Endothelial cell of umbilical vein (primary cell): ENCODE data around the gene DENND6A. TPM values are rescaled to one million over a fixed set of nuclear protein-coding genes. Genes with fewer than 3 reads are reported as not detected.

Experiments
- BruUV-seq: library from RNA; stranded (reverse); fragments of 400-500 nt; replicated peaks from 2 replicates; lab custom pipeline; 2021; lab: Mats Ljungman, UMichigan
- CTCF ChIA-PET: fragments of 300-600, 350-600 bp; sonication (Branson Sonifier 250); formaldehyde crosslinking; loops from one replicate; lab custom pipeline; 2021; ENCODE audit warnings: antibody characterized with exemption, inconsistent platforms; lab: Charles Lee
- POLR2A ChIA-PET: fragments of 300-600, 350-600 bp; sonication (Branson Sonifier 250); formaldehyde crosslinking; loops from one replicate; lab custom pipeline; 2021; ENCODE audit warnings: antibody characterized with exemption, inconsistent platforms; lab: Charles Lee
- DNase-seq: peaks from one replicate; pipeline ENCODE4 v3.0.0-alpha.2; 2011; ENCODE audit warnings: low read depth, low spot score
- FAIRE-seq: peaks from 2 replicates; lab custom pipeline; 2011; peaks lifted over from hg19 to GRCh38; lab: Jason Lieb, UNC
- H2AFZ ChIP-seq: 2 replicates; pipeline ENCODE4 v1.6.0; 2012; ENCODE audit warnings: low read depth, low read length, control low read depth, inconsistent platforms
- H3K27ac ChIP-seq: 2 replicates; pipeline ENCODE4 v1.5.1; 2011; ENCODE audit warnings: low read depth, mild to moderate bottlenecking, control low read depth, low read length, moderate library complexity; ENCODE audit not compliant: insufficient read depth
- H3K27me3 ChIP-seq, 2 experiments: 2 replicates each; pipeline versions ENCODE4 v1.6.0 to v1.6.1; 2011; ENCODE audit warnings: low read length in 2 of 2, mixed read lengths in 1 of 2; ENCODE audit not compliant: control insufficient read depth in 2 of 2, insufficient read depth in 2 of 2
- H3K36me3 ChIP-seq, 2 experiments: 2 replicates in 1 of 2; 3 replicates in 1 of 2; pipeline ENCODE4 v1.5.1; 2011; ENCODE audit warnings: low read length in 2 of 2, mild to moderate bottlenecking in 1 of 2, moderate library complexity in 1 of 2; ENCODE audit not compliant: control insufficient read depth in 2 of 2, insufficient read depth in 2 of 2; ENCODE audit errors: extremely low read depth in 1 of 2
- H3K4me1 ChIP-seq: 3 replicates; pipeline ENCODE4 v1.5.1; 2011; ENCODE audit warnings: mild to moderate bottlenecking, low read length; ENCODE audit not compliant: control insufficient read depth, insufficient read depth; ENCODE audit errors: extremely low read depth
- H3K4me2 ChIP-seq: 2 replicates; pipeline ENCODE4 v1.6.1; 2011; ENCODE audit warnings: low read length, control low read depth, mixed read lengths; ENCODE audit not compliant: insufficient read depth
- H3K4me3 ChIP-seq, 3 experiments: fragments of 200-600 bp in 1 of 3; sonication (generic), shearing (Covaris generic) in 1 of 3; replicated peaks in 1 of 3; 2 replicates each; pipeline ENCODE4 v1.5.1; 2011 to 2016; ENCODE audit warnings: control low read depth in 3 of 3, low read length in 3 of 3, mild to moderate bottlenecking in 2 of 3, inconsistent platforms in 1 of 3, low read depth in 1 of 3, moderate library complexity in 1 of 3; ENCODE audit not compliant: insufficient read depth in 1 of 3
- H3K79me2 ChIP-seq: 2 replicates; pipeline ENCODE4 v1.6.0; 2012; ENCODE audit warnings: low read length, inconsistent platforms; ENCODE audit not compliant: control insufficient read depth, insufficient read depth
- H3K9ac ChIP-seq: replicated peaks from 2 replicates; pipeline ENCODE3; 2011; ENCODE audit warnings: low read length, control low read depth; ENCODE audit not compliant: insufficient read depth; ENCODE audit errors: extremely low read depth
- H3K9me1 ChIP-seq: replicated peaks from 3 replicates; pipeline ENCODE4 v1.6.0; 2011; ENCODE audit warnings: mild to moderate bottlenecking, low read length; ENCODE audit not compliant: control insufficient read depth, insufficient read depth; ENCODE audit errors: extremely low read depth
- H3K9me3 ChIP-seq: replicated peaks from 2 replicates; pipeline ENCODE4 v1.5.1; 2012; ENCODE audit warnings: low read length, inconsistent platforms; ENCODE audit not compliant: control insufficient read depth, insufficient read depth
- H4K20me1 ChIP-seq: replicated peaks from 2 replicates; pipeline ENCODE3; 2011; ENCODE audit warnings: mild to moderate bottlenecking, low read length; ENCODE audit not compliant: control insufficient read depth, insufficient read depth; ENCODE audit errors: extremely low read depth
- EZH2 ChIP-seq: IDR thresholded peaks from 2 replicates; pipeline ENCODE4 v1.6.1; 2012; ENCODE audit warnings: borderline replicate concordance, low read depth, mild to moderate bottlenecking, moderate library complexity, low read length, inconsistent platforms; ENCODE audit not compliant: severe bottlenecking
- FOS ChIP-seq: IDR thresholded peaks from 2 replicates; pipeline ENCODE4 v1.6.1; 2011; ENCODE audit warnings: mild to moderate bottlenecking, low read length, moderate library complexity, borderline replicate concordance; ENCODE audit not compliant: insufficient read depth
- GATA2 ChIP-seq: IDR thresholded peaks from 2 replicates; pipeline ENCODE4 v1.7.0; 2011; ENCODE audit warnings: low read depth, mild to moderate bottlenecking, moderate library complexity, mixed read lengths, low read length; ENCODE audit not compliant: insufficient read length, insufficient read depth
- JUN ChIP-seq: IDR thresholded peaks from 2 replicates; pipeline ENCODE4 v1.6.1; 2011; ENCODE audit warnings: borderline replicate concordance, low read depth; ENCODE audit not compliant: insufficient read length, insufficient read depth
- MYC ChIP-seq: IDR thresholded peaks from one replicate; pipeline ENCODE4 v1.6.1; 2011; ENCODE audit warnings: mild to moderate bottlenecking, low read depth, low read length
- POLR2A ChIP-seq: IDR thresholded peaks from 2 replicates; pipeline ENCODE4 v1.6.1; 2012; ENCODE audit warnings: low read depth, mild to moderate bottlenecking, control low read depth, low read length
- POLR2AphosphoS5 ChIP-seq: IDR thresholded peaks from 2 replicates; pipeline ENCODE4 v1.6.1; 2012; ENCODE audit warnings: low read depth, mild to moderate bottlenecking, control low read depth, low read length, moderate library complexity; ENCODE audit not compliant: insufficient read depth
- dilution Hi-C: fragments of 300-500 bp; cut with MboI; formaldehyde crosslinking; loops from one replicate; pipeline ENCODE4 v1.15.0; 2019; ENCODE audit warnings: low sequenced_read_pairs; ENCODE audit not compliant: extremely low pct_ligation_motif_present
- intact Hi-C: fragments of 100-400 bp; cut with micrococcal nuclease; formaldehyde crosslinking; loops from one replicate; pipeline ENCODE4 v1.10.0; 2022
- polyA plus RNA-seq, 4 experiments: library from polyadenylated mRNA; depleted of rRNA in 3 of 4; stranded (reverse) in 3 of 4; unstranded in 1 of 4; fragments of >200 nt; gene quantifications; 2 replicates each; pipeline versions ENCODE4 v1.2.1 to v1.2.3, GENCODE V29; 2011 to 2012; ENCODE audit warnings: missing spikeins in 1 of 4
- total RNA-seq: library from RNA; stranded (reverse); gene quantifications from 2 replicates; pipeline ENCODE4 v1.2.3, GENCODE V29; 2021
- TF ChIP-seq, protein P1 (sequence below), 2 donors: IDR thresholded peaks; 1 replicate in 1 of 2; 2 replicates in 1 of 2; pipeline ENCODE4 v1.5.1; 2011; ENCODE audit warnings: low read length in 2 of 2, mild to moderate bottlenecking in 2 of 2, moderate library complexity in 2 of 2, control low read depth in 1 of 2, inconsistent platforms in 1 of 2, low read depth in 1 of 2; ENCODE audit not compliant: insufficient read depth in 1 of 2; ENCODE audit errors: extremely low read depth in 1 of 2
- TF ChIP-seq, protein P2 (sequence below): IDR thresholded peaks from 2 replicates; pipeline ENCODE4 v1.6.1; 2011; ENCODE audit not compliant: insufficient read depth, insufficient read length

Gene DENND6A
- total and polyA plus RNA-seq, 2 donors (not counting 3 experiments of a cell fraction or from before 2014, with no cell fraction given): 12.7 to 25.0 TPM

DNA sequence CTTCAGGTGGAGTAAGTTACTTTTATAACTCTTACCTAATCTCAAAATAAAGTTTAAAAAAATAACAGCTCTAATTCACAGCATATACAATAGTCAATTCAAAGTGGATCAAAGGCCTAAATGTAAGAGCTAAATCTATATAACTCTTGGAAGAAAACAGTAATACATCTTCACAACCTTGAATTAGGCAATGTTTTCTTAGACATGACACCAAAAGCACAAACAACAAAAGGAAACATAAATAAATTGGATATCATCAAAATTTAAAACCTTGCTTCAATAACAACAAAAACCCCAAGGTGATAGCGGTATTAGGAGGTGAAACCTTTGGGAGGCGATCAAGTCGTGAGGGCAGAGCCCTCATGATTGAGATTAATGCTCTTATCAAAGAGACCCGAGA is 12.8 kb downstream of the DENND6A start:
- TF ChIP-seq POLR2A: no peak
- TF ChIP-seq, protein P1, sequence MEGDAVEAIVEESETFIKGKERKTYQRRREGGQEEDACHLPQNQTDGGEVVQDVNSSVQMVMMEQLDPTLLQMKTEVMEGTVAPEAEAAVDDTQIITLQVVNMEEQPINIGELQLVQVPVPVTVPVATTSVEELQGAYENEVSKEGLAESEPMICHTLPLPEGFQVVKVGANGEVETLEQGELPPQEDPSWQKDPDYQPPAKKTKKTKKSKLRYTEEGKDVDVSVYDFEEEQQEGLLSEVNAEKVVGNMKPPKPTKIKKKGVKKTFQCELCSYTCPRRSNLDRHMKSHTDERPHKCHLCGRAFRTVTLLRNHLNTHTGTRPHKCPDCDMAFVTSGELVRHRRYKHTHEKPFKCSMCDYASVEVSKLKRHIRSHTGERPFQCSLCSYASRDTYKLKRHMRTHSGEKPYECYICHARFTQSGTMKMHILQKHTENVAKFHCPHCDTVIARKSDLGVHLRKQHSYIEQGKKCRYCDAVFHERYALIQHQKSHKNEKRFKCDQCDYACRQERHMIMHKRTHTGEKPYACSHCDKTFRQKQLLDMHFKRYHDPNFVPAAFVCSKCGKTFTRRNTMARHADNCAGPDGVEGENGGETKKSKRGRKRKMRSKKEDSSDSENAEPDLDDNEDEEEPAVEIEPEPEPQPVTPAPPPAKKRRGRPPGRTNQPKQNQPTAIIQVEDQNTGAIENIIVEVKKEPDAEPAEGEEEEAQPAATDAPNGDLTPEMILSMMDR (IDR thresholded peaks at IDR 0.05; ENCODE audit: extremely low read depth in 1 of 2, insufficient read depth in 1 of 2, low read depth in 1 of 2, low read length in 2 of 2): no peak
- TF ChIP-seq JUN: no peak
- TF ChIP-seq, protein P2, sequence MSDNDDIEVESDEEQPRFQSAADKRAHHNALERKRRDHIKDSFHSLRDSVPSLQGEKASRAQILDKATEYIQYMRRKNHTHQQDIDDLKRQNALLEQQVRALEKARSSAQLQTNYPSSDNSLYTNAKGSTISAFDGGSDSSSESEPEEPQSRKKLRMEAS: no peak
- no peak for TF ChIP-seq MYC
- TF ChIP-seq FOS: no peak
- no peak for TF ChIP-seq GATA2
- TF ChIP-seq POLR2AphosphoS5: no peak
- no peak for TF ChIP-seq EZH2
- dilution Hi-C loops: no loop called here

More for the DNA sequence above, 12.8 kb downstream of the DENND6A start:
- Histone ChIP-seq H3K9me1 (no peaks in the 10 kb centered on the region), H3K79me2 (peaks cover 40% of the 10 kb centered on the region), H3K4me2 (no peak overlapping the region), H4K20me1 (no peaks in the 10 kb centered on the region), H3K4me3 (no peak overlapping the region), H3K4me1 (peaks cover 6% of the 10 kb centered on the region), H3K27ac (no peak overlapping the region), H3K9ac (no peak overlapping the region), H3K9me3 (no peaks in the 10 kb centered on the region), H3K36me3 (peaks cover 0 to 2% of the 10 kb centered on the region in 2 experiments), H3K27me3 (no peaks in the 10 kb centered on the region), H2AFZ (no peak overlapping the region)
- BruUV-seq: no TSS peak
- POLR2A ChIA-PET: no interaction called here
- CTCF ChIA-PET: interaction anchor here (1.8 kb wide), 1 partner anchor 11 kb away, joined by 6 read pairs; no protein-coding TSS in a partner anchor
- FAIRE-seq (no peak), DNase-seq (no peak)
- intact Hi-C loops: no loop called here
